ENCODE data around the gene CFAP298. TPM values are rescaled to one million over a fixed set of nuclear protein-coding genes. Genes with fewer than 3 reads are reported as not detected.

CFAP298 gene
- total RNA-seq, 1 experiment from 2014 or later, result 35.5 TPM

GRCh38 chr21:32574946-32575925 lies 36.9 kb downstream of the CFAP298 start:
- H3K27me3 ChIP-seq (ENCODE audit: insufficient read depth, low read depth), result peaks cover 10% of the 10 kb centered on the region; the same call in 1 of the 2 replicates
- no peak overlapping the region for H2AFZ ChIP-seq
- no peak overlapping the region for H3K4me2 ChIP-seq
- POLR2A ChIA-PET (ENCODE audit: unreplicated experiment), result no interaction called here
- H3K9me2 ChIP-seq (ENCODE audit: insufficient read depth), result no peaks in the 10 kb centered on the region
- H4K20me1 ChIP-seq (ENCODE audit: insufficient read depth), result no peaks in the 10 kb centered on the region
- H3K4me1 ChIP-seq (replicated peaks; ENCODE audit: insufficient read depth), result no peaks in the 10 kb centered on the region
- H3K9me3 ChIP-seq (ENCODE audit: insufficient read depth, low read depth), result no peaks in the 10 kb centered on the region
- H3F3A ChIP-seq (ENCODE audit: insufficient read depth, low read depth), result no peaks in the 10 kb centered on the region
- no peak overlapping the region for H3K4me3 ChIP-seq
- BruUV-seq (replicated peaks), result no TSS peak
- H3K79me2 ChIP-seq (ENCODE audit: low read depth), result no peaks in the 10 kb centered on the region
- intact Hi-C loops (cut with micrococcal nuclease; ENCODE audit: unreplicated experiment), result no loop called here
- CTCF ChIA-PET, result no interaction called here
- TF ChIP-seq EZH2 (IDR thresholded peaks at IDR 0.05; ENCODE audit: low read depth), result no peak
- TF ChIP-seq CTCF (conservative IDR thresholded peaks at IDR 0.05), result no peak
- no peak overlapping the region for H3K27ac ChIP-seq
- H3K36me3 ChIP-seq (ENCODE audit: low read depth), result no peaks in the 10 kb centered on the region
- DNase-seq, result no peak

DNA sequence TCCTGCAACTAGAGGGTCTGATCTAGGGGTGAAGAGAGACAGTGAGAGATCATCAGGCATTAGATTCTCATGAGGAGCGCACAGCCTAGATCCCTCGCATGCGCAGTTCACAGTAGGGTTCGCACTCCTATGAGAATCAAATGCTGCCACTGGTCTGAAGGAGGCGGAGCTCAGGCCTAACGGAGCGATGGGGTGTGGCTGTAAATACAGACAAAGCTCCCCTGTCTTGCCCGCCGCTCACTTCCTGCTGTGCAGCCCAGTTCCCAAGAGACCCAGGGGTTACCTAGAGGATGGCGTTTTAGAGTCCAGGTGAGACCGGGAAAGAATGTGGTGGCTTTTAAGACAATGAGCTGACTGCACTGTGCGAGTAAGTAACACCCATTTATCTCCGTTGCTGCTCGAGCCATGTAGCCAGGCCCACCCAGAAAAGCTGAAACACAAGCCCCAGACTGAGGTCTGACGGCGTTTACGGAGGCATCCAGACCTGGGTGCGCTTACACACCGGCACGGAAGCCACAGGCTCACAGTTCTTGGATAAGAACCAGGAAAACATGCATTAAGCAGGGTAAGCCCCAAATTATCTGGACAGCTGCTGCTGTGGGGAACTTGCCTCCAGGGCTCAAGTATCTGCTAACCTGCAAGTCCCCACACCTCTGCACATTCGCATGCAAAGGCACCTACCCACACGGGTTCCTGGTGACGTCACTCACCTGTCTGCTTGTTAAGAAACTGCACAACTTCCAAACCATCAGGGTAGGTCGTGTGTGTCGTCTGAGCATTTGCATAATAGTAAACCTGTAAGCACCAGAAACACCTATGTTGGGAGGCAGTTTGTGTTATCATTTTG lies 39.4 kb downstream of the CFAP298 start:
- BruUV-seq (replicated peaks), result no TSS peak
- Histone ChIP-seq H3F3A (ENCODE audit: insufficient read depth, low read depth) (peaks cover 4% of the 10 kb centered on the region; the same call in 1 of the 2 replicates), H3K9me2 (ENCODE audit: insufficient read depth) (no peaks in the 10 kb centered on the region), H2AFZ (peak overlapping the region; percentile 52; the same call in 1 of the 2 replicates), H3K27ac (no peak overlapping the region), H3K4me1 (replicated peaks; ENCODE audit: insufficient read depth) (peaks cover 6% of the 10 kb centered on the region), H3K79me2 (ENCODE audit: low read depth) (no peaks in the 10 kb centered on the region), H3K9me3 (ENCODE audit: insufficient read depth, low read depth) (no peaks in the 10 kb centered on the region), H3K27me3 (ENCODE audit: insufficient read depth, low read depth) (no peaks in the 10 kb centered on the region), H3K4me3 (peak overlapping the region; percentile 31), H3K36me3 (ENCODE audit: low read depth) (no peaks in the 10 kb centered on the region), H3K4me2 (peak overlapping the region; percentile 62), H4K20me1 (ENCODE audit: insufficient read depth) (no peaks in the 10 kb centered on the region)
- intact Hi-C loops (cut with micrococcal nuclease; ENCODE audit: unreplicated experiment), result no loop called here
- CTCF ChIA-PET, result interaction anchor here (1.1 kb wide), 1 partner anchor 28 kb away, joined by 3 read pairs; no protein-coding TSS in a partner anchor
- TF ChIP-seq EZH2 (IDR thresholded peaks at IDR 0.05; ENCODE audit: low read depth), result no peak
- no peak for TF ChIP-seq CTCF (conservative IDR thresholded peaks at IDR 0.05)
- DNase-seq, result peak; percentile 53 to 72
- POLR2A ChIA-PET (ENCODE audit: unreplicated experiment), result interaction anchor here (0.5 to 1.0 kb wide), 4 partner anchors 97 to 908 kb away, joined by 4 to 7 read pairs (median 5); no protein-coding TSS in a partner anchor

GRCh38 chr21:32570456-32570855 lies 41.7 kb downstream of the CFAP298 start:
- intact Hi-C loops (cut with micrococcal nuclease; ENCODE audit: unreplicated experiment), result no loop called here
- Histone ChIP-seq H2AFZ (no peak overlapping the region), H3K9me3 (ENCODE audit: insufficient read depth, low read depth) (no peaks in the 10 kb centered on the region), H3K4me1 (replicated peaks; ENCODE audit: insufficient read depth) (peaks cover 6% of the 10 kb centered on the region), H3K36me3 (ENCODE audit: low read depth) (no peaks in the 10 kb centered on the region), H4K20me1 (ENCODE audit: insufficient read depth) (no peaks in the 10 kb centered on the region), H3K79me2 (ENCODE audit: low read depth) (no peaks in the 10 kb centered on the region), H3K27me3 (ENCODE audit: insufficient read depth, low read depth) (no peaks in the 10 kb centered on the region), H3K9me2 (ENCODE audit: insufficient read depth) (no peaks in the 10 kb centered on the region), H3F3A (ENCODE audit: insufficient read depth, low read depth) (peaks cover 4% of the 10 kb centered on the region; the same call in 1 of the 2 replicates), H3K27ac (no peak overlapping the region), H3K4me2 (no peak overlapping the region), H3K4me3 (no peak overlapping the region)
- ChIA-PET POLR2A (ENCODE audit: unreplicated experiment) (no interaction called here), CTCF (no interaction called here)
- no TSS peak for BruUV-seq (replicated peaks)
- no peak for TF ChIP-seq EZH2 (IDR thresholded peaks at IDR 0.05; ENCODE audit: low read depth)
- TF ChIP-seq CTCF (conservative IDR thresholded peaks at IDR 0.05), result no peak
- no peak for DNase-seq
